ENCODE results near the gene INO80B. TPM values are rescaled to one million over a fixed set of nuclear protein-coding genes. Genes with fewer than 3 reads are reported as not detected.

The INO80B gene
- total RNA-seq, 1 experiment from 2014 or later = 24.0 TPM

DNA sequence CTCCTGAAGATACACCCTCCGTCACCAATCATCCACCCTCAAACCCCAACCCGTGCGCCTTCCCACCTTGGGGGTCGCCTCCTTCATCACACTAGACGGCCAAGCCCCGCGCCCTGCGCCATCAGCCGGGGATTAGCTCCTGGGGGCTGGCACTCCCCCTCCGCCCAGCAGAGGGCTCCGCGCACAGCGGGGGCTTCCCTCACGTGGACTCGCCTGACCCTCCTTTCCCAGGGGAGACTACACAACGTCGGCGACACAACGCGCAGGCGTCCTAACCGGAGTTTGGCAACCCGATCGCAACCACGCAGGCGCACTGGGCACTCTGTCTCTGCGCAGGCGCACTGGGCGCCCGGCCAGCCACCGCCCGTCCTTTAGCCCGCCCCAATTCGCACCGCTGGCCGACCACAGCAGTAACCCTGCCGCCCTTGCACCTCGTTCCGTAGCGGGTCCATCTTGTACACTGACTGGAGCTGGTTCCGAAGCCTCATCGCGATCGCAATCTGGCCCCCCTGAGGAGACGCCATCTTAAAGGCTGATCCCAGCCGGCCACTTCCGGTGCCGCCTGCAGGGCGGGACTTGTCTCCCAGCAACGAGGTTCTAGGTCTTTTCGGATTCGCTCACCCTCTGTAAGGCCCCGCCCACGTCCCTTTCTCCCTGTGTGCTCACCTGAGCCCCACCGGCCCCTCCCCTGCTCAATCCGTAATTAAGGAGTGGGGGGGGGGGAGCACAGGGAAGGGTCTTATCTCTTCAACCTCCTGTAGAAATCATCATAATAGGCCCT lies 52.4 kb downstream of the INO80B start, which contains the start of gene PCGF1 (continued):
- TF ChIP-seq SP1 (IDR thresholded peaks at IDR 0.05; ENCODE audit: low read depth) (no peak), JUND (IDR thresholded peaks at IDR 0.05) (no peak), ZNF274 (IDR thresholded peaks at IDR 0.05; ENCODE audit: low read depth, low read length) (no peak), CEBPB (IDR thresholded peaks at IDR 0.05; ENCODE audit: low read depth) (no peak), EGR1 (IDR thresholded peaks at IDR 0.05; ENCODE audit: low read depth) (no peak), EZH2 (IDR thresholded peaks at IDR 0.05) (no peak)
- TF ChIP-seq, protein P1, sequence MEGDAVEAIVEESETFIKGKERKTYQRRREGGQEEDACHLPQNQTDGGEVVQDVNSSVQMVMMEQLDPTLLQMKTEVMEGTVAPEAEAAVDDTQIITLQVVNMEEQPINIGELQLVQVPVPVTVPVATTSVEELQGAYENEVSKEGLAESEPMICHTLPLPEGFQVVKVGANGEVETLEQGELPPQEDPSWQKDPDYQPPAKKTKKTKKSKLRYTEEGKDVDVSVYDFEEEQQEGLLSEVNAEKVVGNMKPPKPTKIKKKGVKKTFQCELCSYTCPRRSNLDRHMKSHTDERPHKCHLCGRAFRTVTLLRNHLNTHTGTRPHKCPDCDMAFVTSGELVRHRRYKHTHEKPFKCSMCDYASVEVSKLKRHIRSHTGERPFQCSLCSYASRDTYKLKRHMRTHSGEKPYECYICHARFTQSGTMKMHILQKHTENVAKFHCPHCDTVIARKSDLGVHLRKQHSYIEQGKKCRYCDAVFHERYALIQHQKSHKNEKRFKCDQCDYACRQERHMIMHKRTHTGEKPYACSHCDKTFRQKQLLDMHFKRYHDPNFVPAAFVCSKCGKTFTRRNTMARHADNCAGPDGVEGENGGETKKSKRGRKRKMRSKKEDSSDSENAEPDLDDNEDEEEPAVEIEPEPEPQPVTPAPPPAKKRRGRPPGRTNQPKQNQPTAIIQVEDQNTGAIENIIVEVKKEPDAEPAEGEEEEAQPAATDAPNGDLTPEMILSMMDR (IDR thresholded peaks at IDR 0.05 in 2 of 3, conservative IDR thresholded peaks at IDR 0.05 in 1 of 3; ENCODE audit: borderline replicate concordance in 1 of 3, insufficient read depth in 1 of 3, low read depth in 2 of 3, low read length in 2 of 3) = peak in 2 of 3 experiments; percentile 25 to 32; a peak in 1 of 6 replicates

Other genes with a start within 250 kb of the INO80B start
- gene SLC4A5, start 111.7 kb upstream of the INO80B start, total RNA-seq (2021; ENCODE audit: unreplicated experiment) = 0.91 TPM
- 129 TPM for gene DCTN1, start 74.8 kb upstream of the INO80B start, total RNA-seq (2021; ENCODE audit: unreplicated experiment)
- gene C2orf81, start 33.5 kb upstream of the INO80B start, total RNA-seq (2021; ENCODE audit: unreplicated experiment) = 6.5 TPM
- gene WDR54, start 33.4 kb upstream of the INO80B start, total RNA-seq (2021; ENCODE audit: unreplicated experiment) = 54.9 TPM
- 94.0 TPM for gene RTKN, start 13.2 kb upstream of the INO80B start, total RNA-seq (2021; ENCODE audit: unreplicated experiment)
- 64.7 TPM for gene WBP1, start 3.4 kb downstream of the INO80B start, total RNA-seq (2021; ENCODE audit: unreplicated experiment)
- gene MOGS, start 10.3 kb downstream of the INO80B start, total RNA-seq (2021; ENCODE audit: unreplicated experiment) = 72.9 TPM
- 65.4 TPM for gene MRPL53, start 17.6 kb downstream of the INO80B start, total RNA-seq (2021; ENCODE audit: unreplicated experiment)
- 15.0 TPM for gene CCDC142, start 27.9 kb downstream of the INO80B start, total RNA-seq (2021; ENCODE audit: unreplicated experiment)
- 26.4 TPM for gene TTC31, start 28.0 kb downstream of the INO80B start, total RNA-seq (2021; ENCODE audit: unreplicated experiment)
- gene LBX2, start 44.5 kb downstream of the INO80B start, total RNA-seq (2021; ENCODE audit: unreplicated experiment) = 10.1 TPM
- gene PCGF1, start 52.6 kb downstream of the INO80B start, total RNA-seq (2021; ENCODE audit: unreplicated experiment) = 39.9 TPM
- not detected for gene TLX2, start 59.4 kb downstream of the INO80B start, total RNA-seq (2021; ENCODE audit: unreplicated experiment)
- gene DQX1, start 71.1 kb downstream of the INO80B start, total RNA-seq (2021; ENCODE audit: unreplicated experiment) = 0.98 TPM
- 116 TPM for gene AUP1, start 74.6 kb downstream of the INO80B start, total RNA-seq (2021; ENCODE audit: unreplicated experiment)
- gene HTRA2, start 74.8 kb downstream of the INO80B start, total RNA-seq (2021; ENCODE audit: unreplicated experiment) = 36.2 TPM
- gene LOXL3, start 98.9 kb downstream of the INO80B start, total RNA-seq (2021; ENCODE audit: unreplicated experiment) = 4.1 TPM
- 18.8 TPM for gene DOK1, start 99.6 kb downstream of the INO80B start, total RNA-seq (2021; ENCODE audit: unreplicated experiment)
- 28.2 TPM for gene M1AP, start 193.2 kb downstream of the INO80B start, total RNA-seq (2021; ENCODE audit: unreplicated experiment)
- gene SEMA4F, start 199.2 kb downstream of the INO80B start, total RNA-seq (2021; ENCODE audit: unreplicated experiment) = 12.3 TPM

Measured in HCT116 (cell line).